Measurements from ENCODE around the gene MRPL27. TPM values are rescaled to one million over a fixed set of nuclear protein-coding genes. Genes with fewer than 3 reads are reported as not detected.

MRPL27 gene
- total RNA-seq, 4 donors from 2014 or later = 14.0 to 72.8 (median 64.4) TPM

DNA sequence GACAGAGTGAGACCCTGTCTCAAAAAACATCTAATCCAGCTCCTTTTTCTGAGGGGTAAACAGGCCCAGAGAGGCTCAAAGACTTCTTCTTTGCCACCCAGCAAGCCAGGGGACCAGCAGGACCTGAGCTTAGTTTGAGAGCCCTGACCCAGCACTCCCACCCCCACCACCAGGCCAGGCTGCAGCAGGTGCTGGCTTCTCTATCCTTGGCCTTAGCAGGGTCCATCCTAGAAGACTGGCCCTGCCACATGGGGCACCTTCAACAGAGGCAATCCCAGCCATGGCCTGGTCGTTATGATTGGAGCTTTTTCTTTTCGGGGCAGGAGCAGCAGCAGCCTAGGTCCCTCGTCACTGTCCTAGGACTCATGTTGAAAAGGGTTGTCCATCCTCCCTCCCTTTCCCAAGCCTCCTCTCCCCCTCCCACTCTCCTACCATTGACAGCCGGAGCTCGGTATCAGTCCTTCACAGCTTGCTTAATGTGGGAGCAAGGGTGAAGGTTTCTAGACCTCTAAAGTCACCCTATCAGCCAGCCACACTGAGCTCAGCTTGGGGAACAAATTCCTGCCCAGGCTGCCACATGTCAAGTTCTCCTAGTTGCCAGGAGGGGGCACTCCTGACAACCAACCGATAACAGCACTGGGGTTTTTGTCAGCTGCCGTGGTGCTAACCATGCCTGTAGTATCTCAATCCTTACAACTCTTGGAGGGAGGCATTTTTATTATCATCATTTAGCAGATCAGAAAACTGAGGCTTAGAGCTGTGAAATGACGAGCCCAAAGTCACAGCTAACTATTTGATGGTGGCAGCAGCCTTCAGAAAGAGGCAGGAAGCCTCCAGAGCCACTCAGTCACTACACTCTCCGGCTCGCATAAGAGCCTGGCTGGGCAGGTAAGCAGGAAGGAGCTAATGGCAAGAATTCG is 11.2 kb downstream of the MRPL27 start:
- peak; percentile 60 to 83 (median 74) for TF ChIP-seq CTCF (IDR thresholded peaks at IDR 0.05)
- TF ChIP-seq POLR2A (IDR thresholded peaks at IDR 0.05) = no peak
- Histone ChIP-seq H3K4me3 (no peak overlapping the region), H3K27me3 (no peaks in the 10 kb centered on the region), H3K4me1 (peaks cover 0 to 7% (median 3%) of the 10 kb centered on the region in 4 donors), H3K36me3 (peaks cover 0 to 47% (median 0%) of the 10 kb centered on the region in 3 donors), H3K27ac (no peak overlapping the region), H3K9me3 (no peaks in the 10 kb centered on the region)
- DNase-seq = peak; percentile 52 to 79 (median 66)

DNA sequence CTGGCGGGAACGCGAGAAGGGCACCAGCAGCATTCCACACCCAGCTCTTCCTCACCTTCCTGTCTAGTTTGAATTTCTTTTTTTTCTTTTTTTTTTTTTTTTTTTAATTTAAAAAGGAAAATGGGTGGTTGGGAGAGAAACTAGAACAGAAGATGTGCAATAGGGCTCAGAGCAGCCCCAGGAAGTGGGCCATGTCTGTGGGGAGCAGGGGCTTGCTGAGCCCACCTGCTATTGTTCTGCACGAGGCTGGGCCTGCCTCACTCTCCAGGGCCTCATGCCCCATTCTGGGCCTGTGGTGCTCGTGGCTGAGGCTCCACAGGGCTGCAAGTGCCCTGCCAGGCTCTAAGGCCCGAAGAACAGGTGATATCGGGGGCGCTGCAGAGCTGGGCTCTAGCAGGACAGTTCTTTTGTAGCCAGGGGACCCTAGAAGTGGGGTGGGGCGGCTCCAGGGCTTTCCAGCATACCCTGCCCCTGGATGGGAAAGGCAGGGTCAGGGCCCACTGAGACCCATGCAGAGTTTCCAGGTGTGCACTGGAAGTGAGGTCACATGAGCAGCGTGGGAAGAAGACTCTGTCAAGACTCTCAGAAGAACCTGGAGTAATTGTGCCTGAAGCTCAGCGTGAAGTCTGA is 12.4 kb downstream of the MRPL27 start:
- H3K27ac ChIP-seq = no peak overlapping the region
- H3K4me1 ChIP-seq = peaks cover 0 to 7% (median 3%) of the 10 kb centered on the region in 4 donors
- H3K27me3 ChIP-seq = no peaks in the 10 kb centered on the region
- H3K9me3 ChIP-seq = no peaks in the 10 kb centered on the region
- H3K36me3 ChIP-seq = peaks cover 0 to 47% (median 0%) of the 10 kb centered on the region in 3 donors
- peak in 1 of 3 donors; percentile 33 for DNase-seq
- TF ChIP-seq POLR2A (IDR thresholded peaks at IDR 0.05) (no peak), CTCF (IDR thresholded peaks at IDR 0.05) (no peak)
- no peak overlapping the region for H3K4me3 ChIP-seq

- H3K27ac ChIP-seq = no peak overlapping the region
- H3K36me3 ChIP-seq = peaks cover 0 to 48% (median 0%) of the 10 kb centered on the region in 3 donors
- H3K9me3 ChIP-seq = no peaks in the 10 kb centered on the region
- H3K27me3 ChIP-seq = no peaks in the 10 kb centered on the region
- H3K4me1 ChIP-seq = peaks cover 0 to 7% (median 3%) of the 10 kb centered on the region in 4 donors
- no peak for TF ChIP-seq POLR2A (IDR thresholded peaks at IDR 0.05)
- no peak for TF ChIP-seq CTCF (IDR thresholded peaks at IDR 0.05)
- H3K4me3 ChIP-seq = no peak overlapping the region
- DNase-seq = peak in 1 of 3 donors; percentile 43
Observed at GRCh38 chr17:50359998-50360461, 13.0 kb downstream of the MRPL27 start.

GRCh38 chr17:50359005-50359699 is 13.8 kb downstream of the MRPL27 start:
- Histone ChIP-seq H3K9me3 (no peaks in the 10 kb centered on the region), H3K27me3 (no peaks in the 10 kb centered on the region), H3K27ac (no peak overlapping the region), H3K4me1 (peaks cover 0 to 7% (median 3%) of the 10 kb centered on the region in 4 donors), H3K4me3 (no peak overlapping the region), H3K36me3 (peaks cover 0 to 56% (median 0%) of the 10 kb centered on the region in 3 donors)
- peak in 1 of 3 donors; percentile 27 for DNase-seq
- TF ChIP-seq POLR2A (IDR thresholded peaks at IDR 0.05) (no peak), CTCF (IDR thresholded peaks at IDR 0.05) (no peak)

DNA sequence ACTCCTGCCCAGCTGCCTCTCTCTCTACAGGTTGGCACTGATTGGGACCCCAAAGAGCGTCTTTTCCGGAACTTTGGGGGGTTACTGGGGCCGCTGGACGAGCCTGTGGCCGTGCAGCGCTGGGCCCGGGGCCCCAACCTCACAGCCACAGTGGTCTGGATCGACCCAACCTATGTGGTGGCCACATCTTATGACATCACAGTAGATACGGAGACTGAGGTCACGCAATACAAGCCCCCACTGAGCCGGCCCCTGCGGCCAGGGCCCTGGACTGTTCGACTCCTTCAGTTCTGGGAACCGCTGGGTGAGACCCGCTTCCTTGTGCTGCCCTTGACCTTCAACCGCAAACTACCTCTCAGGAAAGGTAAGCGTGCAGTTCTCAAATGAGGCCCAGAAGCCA is 14.8 kb downstream of the MRPL27 start:
- Histone ChIP-seq H3K9me3 (no peaks in the 10 kb centered on the region), H3K4me1 (peaks cover 0 to 7% (median 3%) of the 10 kb centered on the region in 4 donors), H3K27me3 (no peaks in the 10 kb centered on the region), H3K36me3 (peaks cover 0 to 65% (median 0%) of the 10 kb centered on the region in 3 donors), H3K4me3 (no peak overlapping the region), H3K27ac (no peak overlapping the region)
- peak in 1 of 3 donors; percentile 42 for DNase-seq
- TF ChIP-seq CTCF (IDR thresholded peaks at IDR 0.05) = no peak
- TF ChIP-seq POLR2A (IDR thresholded peaks at IDR 0.05) = no peak

All from Peyer's patch (tissue), 4 donors.